Measurements from ENCODE around the gene IPO11.
"Not testable (repeated sequence)": the region's sequence is repeated elsewhere in the genome, so short reads cannot be mapped to it uniquely, and the experiment has no call there.

Gene IPO11

DNA sequence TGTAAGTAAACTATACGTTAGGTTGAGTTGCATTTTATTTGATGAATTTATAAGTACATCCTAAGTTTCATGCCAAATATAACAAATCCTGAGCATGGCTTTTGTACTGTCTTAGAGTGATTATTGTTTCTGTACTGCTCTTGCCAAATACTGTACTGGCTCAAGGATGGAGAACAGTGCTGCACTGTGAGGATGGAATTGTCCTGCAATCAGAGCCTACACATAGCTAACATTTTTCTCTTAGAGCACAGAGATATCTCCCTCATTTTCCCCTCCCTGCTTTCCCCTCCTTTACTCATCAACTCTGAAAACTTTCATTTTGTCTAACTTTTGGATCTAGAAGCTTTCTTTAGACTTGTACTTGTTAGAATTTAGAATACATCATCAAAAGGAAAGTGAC, 194.3 kb downstream of the IPO11 start:
- no peak for FAIRE-seq

DNA sequence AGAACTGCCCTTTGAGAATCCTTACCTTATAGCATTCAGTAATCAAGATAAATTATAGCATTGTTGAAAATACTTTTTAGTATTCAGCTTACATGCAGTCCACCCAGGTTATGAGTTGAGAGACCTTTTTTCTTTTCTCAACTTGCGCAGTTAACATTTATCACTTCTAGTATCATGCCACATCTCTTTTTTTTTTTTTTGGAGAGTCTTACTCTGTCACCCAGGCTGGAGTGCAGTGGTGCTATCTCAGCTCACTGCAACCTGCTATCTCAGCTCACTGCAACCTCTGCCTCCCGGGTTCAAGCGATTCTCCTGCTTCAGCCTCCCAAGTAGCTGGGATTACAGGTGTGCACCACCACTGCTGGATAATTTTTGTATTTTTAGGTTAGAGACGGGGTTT, 195.1 kb downstream of the IPO11 start:
- FAIRE-seq: no peak

DNA sequence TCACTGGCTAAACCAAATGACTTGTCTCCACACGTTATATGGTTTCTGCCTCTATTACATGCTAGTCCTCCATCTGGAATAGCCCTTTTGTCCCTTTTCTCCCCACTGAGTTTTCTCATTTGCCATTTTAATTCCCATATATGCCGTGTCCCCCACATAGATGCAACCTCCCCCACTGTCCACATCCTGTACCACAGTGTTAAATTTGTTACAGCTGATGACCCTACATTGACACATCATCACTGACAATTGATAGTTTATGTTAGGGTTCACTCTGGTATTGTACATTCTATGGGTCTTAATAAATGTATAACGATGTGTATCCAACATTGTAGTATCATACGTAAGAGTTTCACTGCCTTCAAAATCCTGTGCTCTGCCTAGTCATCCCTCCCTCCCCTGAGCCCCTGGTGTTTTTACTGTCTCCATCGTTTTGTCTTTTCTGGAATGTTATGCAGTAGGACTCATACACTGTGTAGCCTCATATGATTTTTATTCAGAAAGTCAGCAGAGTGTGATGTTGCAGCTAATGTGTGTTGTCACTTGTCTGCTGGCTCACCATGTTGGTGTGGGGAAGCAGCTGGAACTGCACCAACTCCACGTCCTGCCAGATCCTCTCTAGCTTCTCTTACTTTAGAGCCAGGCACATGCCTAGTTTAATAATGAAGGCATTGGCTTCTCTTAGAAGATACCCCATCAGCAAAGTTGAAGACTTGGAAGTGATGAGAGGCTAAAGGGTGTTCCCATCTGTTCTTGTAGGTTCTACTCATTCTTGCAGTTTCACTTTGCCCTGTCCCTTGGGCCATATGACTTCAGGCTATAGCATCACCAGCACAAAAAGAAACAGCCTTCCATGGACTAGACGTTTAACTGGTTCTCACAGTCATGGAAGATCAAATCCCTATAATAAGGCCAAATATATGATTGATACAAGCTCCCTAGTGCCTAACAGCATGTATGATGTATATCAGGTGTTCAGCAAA, 196.3 kb downstream of the IPO11 start:
- no peak for FAIRE-seq

DNA sequence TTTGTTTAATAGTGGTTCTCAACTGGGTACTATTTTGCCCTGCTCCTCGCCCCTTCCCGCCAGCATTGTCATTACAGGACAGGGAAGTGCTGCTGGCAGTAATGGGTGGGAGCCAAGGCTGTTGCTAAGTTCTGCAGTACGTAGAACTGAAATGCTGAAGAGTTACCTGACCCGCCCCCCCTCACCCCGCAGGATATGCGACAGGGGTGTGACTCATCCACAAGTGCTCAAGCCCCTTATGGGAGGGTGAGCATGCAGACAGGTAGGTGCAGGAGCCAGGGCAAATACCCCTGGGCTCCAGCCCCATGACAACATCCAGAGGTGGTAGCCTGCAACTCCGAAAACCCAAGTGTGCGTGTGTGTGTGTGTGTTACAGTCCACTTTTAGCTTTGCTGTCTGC, 201.8 kb downstream of the IPO11 start:
- FAIRE-seq: no peak

DNA sequence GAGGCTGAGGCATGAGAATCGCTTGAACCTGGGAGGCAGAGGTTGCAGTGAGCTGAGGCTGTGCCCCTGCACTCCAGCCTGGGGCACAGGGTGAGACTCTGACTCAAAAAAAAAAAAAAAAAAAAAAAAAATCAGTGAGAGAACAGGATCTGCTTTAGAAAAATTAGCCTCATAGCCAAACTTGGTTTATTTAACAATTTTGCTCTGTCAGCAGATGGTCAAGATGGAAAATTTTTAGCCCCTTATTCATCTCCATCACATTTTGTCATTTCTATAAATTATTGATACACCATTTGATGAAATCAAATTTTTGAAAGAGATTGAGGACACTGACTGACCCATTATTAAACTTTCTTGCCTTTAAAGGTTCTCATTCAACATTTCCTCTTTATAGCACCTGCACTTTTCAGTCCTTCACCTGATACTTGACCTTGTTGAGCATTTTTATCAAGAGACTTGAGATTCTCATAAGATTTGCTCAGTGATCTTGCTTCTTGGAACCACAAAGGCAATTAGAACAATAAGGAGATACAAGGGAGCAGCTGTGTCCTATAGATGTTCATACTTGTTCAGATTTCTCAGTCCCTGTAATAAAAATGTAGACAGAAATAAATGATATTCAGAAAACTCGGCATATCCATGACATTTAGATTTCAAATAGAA, 204.2 kb downstream of the IPO11 start:
- FAIRE-seq: no peak

DNA sequence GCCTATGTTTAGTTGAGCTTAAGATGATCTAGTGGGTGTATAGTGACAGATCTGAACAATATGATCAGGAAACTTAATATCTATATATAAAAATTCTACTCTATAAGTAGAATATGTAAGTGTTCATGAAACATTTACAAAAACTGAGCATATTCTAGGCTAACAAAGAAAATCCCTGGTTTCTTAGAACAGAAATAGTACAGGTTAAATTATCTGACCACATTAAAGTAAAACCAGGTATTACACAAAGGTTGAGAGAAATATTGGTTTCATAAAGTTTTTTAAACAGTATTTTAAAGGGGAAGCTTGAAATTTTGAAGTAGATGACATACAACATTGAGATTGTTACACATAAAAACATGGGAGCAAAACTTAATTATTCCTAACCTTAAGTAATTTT, 205.4 kb downstream of the IPO11 start:
- FAIRE-seq: no peak

DNA sequence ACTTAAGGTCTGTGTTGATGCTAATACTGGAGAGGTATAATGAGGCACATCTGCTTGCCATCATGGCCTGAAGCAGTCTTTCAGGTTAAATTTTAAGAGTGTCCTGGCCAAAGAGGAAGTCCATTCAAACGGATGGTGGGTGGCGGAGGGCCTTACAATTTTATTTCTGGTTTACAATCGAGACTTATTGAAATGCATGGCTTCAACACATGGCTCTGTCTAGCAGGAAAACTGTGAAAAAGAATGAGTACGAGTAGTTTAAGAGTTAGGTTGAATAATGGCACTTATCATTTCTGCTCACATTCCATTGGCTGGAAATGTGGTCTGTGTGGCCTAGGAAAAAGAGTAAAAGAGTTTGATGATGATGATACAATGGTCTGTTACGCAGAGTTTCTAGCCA, 208.2 kb downstream of the IPO11 start:
- no peak for FAIRE-seq

DNA sequence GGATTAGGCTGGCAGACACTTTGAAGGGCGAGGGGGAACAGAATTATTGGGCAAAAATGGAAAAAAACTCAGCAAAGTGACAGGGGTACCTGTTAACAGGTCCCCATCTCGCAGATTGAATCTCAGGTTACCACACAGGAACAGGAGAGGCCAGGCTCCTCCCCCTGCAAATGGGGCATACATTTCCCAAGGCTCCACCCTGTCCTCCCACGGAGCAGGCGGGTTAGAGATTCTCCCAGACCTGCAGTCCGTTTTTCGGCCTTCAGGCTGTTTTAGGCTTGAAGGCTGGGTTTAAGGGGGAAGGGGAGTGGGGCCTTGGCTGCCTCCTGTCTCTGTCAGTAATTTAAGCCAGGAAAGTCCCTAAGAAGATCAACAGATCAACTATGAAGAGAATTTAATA, 208.7 kb downstream of the IPO11 start:
- FAIRE-seq: no peak

DNA sequence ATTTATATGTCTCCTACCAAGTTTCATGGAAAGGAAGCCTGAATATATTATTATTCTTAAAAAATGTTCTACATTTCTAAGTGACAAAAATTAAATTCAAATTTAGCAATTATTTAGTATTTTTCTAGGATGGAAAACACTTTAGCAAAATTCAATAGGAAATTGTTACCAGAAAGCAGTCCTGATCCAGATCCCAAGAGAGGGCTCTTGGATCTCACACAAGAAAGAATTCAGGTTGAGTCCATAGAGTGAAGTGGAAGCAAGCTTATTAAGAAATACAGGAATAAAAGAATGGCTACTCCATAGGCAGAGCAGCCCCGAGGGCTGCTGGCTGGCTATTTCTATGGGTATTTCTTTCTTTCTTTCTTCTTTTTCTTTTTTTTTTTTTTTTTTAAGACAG, 210.7 kb downstream of the IPO11 start:
- FAIRE-seq: no peak

DNA sequence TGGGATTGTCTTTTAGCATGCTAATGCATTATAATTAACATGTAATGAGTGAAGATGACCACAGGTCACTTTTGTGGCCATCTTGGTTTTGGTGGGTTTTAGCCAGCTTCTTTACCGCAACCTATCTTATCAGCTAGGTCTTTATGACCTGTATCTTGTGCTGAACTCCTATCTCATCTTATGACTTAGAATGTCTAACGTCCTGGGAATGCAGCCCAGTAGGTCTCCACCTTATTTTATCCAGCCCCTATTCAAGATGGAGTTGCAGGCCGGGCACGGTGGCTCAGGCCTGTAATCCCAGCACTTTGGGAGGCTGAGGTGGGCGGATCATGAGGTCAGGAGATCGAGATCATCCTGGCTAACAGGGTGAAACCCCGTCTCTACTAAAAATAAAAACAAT, 211.9 kb downstream of the IPO11 start:
- FAIRE-seq: not testable (repeated sequence)

DNA sequence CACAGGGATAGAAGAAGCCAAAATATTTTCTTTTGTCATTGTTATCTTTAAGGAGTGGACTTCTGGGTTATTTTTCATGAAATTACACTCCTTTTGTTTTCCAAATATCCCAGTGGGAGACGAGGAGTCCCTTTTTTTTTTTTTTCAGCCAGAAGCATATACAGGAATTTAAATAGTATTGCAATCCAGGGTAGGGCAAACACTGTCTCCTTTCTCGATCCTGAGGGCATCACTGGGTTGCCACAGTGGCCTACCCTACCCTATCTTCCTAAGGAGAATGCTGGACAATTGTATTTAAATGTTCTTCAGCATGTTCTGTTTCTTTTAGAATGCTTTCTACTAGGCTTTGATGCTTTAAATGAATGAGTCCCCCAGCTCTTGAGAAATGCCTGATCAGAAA, 214.0 kb downstream of the IPO11 start:
- FAIRE-seq: no peak

DNA sequence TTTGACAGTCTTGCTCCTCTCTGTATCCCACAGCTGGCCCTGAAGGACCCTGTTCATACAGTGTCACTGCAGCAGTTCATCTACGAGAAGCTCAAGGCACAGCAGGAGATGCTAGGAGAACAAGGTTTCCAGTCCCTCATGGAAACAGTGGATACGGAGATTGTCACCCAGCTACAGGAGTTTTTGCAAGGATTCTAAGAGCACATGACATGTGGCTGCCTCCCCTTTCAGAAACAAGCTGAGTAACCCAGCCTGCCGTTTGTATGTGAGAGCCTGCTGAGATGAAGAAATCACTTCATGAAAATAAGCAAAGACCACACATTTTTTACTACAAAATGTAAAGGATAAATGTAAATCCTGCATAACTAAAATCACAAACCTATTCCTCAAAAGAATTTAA, 214.6 kb downstream of the IPO11 start:
- no peak for FAIRE-seq

DNA sequence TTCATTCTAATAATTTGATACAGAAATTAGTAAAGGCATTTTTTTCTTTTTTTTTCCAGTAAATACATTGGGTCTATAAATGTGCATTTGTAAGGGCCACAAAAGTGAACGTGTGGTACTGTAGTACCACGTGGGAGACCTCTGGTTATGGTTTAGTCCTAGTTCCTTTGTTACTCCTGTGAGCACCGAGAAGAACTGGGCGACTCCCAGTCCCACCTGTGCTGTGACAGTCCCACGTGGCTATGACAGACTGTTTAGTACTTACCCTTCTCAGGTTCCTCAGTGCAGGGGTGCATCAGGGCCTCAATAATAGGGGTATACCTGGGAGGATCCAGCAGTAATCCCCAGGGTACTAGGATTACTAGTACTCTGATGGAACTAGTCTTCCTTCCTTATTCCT, 215.3 kb downstream of the IPO11 start:
- FAIRE-seq: no peak

DNA sequence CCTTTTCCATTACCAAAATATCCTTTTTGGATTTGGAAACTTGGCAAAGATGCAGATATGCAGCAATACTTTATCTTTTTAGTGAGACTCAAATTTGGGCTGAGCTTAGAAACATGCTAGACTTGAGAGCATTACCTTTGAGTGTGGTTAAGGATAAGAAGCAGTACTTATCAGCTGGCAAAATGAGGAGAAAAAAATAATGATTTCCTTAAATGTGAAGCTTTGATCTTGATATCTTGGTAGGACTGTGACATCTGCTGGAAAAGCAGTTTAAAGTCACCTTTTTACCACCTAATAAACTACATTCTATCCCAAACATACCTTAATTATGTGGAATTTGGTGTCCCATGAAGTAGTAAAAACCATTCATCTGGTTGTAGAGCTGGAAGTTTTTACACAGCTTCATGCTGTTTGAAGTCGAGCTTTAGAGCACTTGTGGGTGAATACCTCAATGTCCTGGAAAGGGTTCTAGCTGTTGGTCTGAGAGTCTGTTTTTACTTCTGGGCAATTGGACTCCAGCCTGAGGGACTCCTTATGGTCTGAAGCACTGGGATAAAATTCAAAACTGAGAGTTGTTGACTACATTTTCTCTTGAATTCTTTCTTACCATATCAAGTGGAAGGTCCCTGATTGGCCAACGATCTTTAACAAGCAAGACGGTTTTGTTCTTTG, 219.5 kb downstream of the IPO11 start:
- FAIRE-seq: no peak

DNA sequence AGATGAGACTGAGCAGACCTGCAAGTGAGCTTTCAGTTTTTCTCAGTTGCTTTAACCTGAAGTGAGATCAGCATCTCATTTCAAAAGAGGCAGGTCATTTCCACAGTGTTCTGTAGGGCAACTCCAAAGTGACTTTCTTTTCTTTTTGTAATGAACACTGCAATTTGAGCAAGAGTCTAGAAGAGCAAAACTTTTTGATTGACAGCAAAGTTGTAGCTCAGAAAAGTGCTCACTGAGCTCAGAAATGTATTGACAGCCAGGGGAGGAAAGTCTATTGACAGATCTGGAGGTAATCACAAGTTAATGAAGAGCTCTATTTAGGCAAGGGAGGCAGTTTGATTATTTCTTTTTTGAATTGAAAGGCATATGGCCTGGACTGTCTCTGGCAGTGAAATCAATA, 220.7 kb downstream of the IPO11 start:
- FAIRE-seq: no peak

DNA sequence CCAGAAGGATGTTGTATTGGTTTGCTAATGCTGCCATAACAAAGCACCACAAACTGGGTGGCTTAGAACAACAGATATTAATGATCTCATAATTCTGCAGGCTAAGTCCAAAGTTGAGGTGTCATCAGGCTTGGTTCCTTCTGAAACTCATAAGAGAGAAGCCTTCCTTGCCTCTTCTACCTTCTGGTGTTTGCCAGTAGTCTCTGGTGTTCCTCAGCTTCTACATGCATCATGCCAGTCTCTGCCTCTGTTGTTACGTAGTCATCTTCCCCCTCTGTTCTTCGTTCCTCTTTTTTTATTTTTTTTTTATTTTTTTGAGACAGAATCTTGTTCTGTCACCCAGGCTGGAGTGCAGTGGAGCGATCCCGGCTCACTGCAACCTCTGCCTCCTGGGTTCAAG, 227.9 kb downstream of the IPO11 start:
- FAIRE-seq: no peak

DNA sequence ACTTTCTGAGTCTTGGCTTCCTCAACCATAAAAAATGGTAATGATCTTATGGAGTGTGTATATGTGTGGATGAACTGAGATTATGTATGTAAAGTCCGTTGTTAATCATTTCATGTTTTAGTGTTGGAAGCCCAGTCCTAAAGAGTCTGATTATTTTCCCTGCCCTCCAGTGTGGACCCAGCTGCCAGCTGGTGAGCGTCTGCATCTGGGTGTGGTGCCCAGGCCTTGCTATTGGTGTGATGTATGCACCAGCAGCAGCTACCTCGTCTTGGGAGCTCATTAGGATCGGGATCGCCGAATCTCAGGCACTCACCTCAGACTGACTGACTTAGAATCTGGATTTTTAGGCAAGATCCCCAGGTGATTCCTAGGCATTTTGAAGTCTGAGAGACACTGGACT, 229.9 kb downstream of the IPO11 start:
- no peak for FAIRE-seq

DNA sequence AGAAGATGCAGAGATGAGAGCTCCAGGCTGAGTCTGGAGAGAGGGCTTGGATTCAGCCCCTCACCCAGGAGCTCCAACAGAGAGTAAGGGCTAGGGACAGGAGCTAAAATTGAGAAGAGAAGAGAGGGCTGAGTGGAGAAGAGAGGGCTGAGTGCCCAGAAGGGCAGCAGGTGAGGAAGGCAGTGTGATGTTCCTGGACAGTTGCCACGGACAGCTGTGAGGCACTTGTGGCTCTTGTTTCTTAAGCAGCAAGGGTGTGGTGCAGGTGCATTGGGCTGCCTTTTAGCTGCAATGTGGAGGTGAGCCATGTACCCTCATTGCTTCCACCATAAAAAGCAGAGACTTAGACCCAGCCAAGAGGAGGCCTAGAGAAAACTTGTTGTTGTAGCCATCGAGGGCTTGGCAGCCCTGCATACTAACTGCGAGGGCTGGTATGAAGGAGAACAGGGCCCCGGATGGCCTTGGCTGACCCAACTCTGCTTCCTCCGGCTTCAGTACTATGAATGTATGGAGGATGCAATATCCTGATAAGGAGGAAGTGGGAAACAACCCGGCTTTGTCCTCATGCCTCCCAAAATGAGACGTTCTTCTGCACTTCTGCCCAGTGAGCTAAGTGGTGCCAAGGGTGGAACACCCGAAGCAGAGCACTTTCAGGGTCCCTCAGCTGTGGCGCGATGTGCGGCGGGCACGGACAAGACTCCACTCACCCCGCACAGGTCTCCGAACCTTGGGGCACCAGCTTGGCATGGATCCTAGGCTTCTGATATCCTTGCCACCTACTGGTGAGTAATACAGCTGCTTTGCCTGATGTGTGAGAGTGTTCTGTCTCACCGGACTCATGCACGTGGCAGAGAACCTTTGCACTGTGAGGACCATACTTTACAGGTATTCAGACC, 231.2 kb downstream of the IPO11 start:
- FAIRE-seq: no peak

DNA sequence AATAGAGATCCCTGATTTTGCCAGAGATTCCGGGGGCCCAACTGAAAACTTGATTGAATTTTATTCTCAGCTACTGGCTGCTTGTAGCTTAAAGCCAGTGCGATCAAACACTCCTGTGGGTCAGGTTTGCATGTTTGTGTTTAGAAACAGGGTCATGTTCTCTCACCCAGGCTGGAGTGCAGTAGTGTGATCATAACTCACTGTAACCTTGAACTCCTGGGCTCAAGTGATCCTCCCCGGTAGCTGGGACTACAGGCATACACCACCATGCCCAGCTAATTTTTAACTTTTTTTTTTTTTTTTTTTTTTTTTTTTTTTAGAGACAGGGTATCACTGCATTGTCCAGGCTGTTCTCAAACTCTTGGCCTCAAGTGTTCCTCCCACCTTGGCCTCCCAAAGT, 232.7 kb downstream of the IPO11 start:
- FAIRE-seq: no peak

DNA sequence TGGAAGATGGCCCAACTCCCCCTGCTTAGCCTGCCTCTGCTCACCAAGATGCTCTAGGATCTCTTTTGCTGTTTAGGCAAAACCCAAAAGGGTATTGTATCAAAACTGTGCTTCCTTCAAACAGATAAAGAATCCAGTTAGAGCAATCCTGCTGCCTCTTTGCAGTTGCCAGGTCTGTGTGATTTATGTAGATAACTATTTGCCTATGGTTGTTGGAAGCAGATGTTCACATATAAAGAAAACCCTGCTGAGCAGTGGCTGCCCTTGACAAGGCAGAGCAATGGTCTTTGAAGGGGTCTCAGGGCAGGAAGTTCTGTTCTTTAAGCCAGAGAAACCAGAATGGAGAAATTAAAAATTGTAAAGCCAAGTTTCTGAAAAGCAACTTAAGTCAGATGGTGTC, 234.7 kb downstream of the IPO11 start:
- FAIRE-seq: no peak

DNA sequence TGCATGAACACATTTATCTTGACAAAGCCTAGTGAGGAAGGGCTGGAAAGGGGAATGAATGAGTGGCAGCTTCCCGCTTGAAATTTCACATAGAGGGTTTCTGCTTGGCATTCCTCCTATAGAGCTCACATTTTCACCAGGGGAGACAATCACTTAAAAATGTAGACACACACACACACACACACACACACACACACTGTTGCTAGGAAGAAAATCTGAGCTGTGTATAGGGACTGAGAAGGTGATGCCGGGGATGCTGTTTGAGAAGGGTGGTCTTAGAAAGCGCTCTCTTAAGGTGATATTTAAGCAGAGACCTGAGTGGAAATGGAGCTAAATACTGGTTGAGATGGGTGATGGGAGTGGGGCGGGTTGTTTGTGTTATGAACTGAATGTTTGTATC, 236.5 kb downstream of the IPO11 start:
- FAIRE-seq: no peak

DNA sequence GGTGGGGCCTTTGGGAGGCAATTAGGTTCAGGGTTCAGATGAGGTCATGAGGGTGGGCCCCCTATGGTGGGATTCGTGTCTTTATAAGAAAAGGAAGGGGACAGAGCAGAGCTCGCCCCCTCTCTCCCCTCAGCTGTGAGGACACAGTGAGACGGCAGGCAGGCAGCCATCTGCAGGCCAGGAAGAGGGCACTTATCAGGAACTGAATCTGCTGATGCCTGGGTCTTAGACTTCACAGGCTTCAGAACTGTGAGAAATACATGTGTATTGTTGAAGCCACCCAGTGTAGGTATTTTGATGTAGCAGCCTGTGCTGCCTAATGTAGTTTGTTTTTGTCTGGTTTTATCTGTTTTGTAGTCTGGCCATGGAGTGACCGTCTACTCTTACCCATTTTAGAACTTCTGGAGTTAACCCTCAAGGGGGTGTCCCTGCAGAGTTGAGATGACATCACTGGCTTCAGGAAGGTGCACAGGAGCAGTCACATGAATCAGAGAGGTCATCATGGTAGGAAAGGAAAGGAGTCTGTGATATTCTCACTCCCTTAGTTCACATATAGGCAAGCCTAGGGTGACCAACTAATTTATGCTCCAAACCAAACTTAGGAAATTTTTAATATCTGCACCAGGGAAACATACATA, 237.0 kb downstream of the IPO11 start:
- no peak for FAIRE-seq

All from endometrium (tissue), 2 donors.